ENCODE data around the gene SAMD4A.
"Not testable (repeated sequence)": the region's sequence is repeated elsewhere in the genome, so short reads cannot be mapped to it uniquely, and the experiment has no call there.

The SAMD4A gene

GRCh38 chr14:54796961-54797360, 230.0 kb downstream of the SAMD4A start:
- H3K27ac ChIP-seq = no peak overlapping the region
- H3K4me1 ChIP-seq (ENCODE audit: control insufficient read depth in 1 of 2, insufficient read depth in 1 of 2, low read depth in 1 of 2, low read length in 1 of 2) = no peaks in the 10 kb centered on the region
- TF ChIP-seq CTCF (IDR thresholded peaks at IDR 0.05) = no peak

DNA sequence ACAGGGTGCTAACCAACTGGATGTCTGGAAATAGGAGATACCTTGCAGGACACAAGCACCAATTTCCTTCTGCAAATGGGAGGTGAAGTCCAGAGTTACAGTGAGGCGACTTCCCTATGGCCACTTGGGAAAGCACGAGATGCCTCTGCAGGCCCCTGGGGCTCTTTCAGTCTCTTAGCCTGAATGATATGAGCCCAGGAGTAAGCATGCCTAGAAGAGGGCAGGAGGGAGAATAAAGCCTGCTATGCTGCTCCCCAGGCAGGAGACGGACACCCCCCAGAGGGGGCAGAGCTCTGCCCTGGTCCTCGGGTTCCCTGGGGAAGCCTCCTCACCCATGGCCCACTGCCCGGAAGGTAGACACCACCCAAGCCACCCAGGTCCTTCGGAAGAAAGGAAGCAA, 230.6 kb downstream of the SAMD4A start:
- H3K36me3 ChIP-seq = no peaks in the 10 kb centered on the region
- H3K27me3 ChIP-seq = no peaks in the 10 kb centered on the region
- H3K4me1 ChIP-seq (ENCODE audit: control insufficient read depth in 1 of 2, insufficient read depth in 1 of 2, low read depth in 1 of 2, low read length in 1 of 2) = no peaks in the 10 kb centered on the region
- TF ChIP-seq CTCF (IDR thresholded peaks at IDR 0.05) = no peak
- no peaks in the 10 kb centered on the region for H3K9me3 ChIP-seq
- H3K4me3 ChIP-seq (ENCODE audit: low read depth in 1 of 2, low read length in 1 of 2) = no peak overlapping the region
- H3K27ac ChIP-seq = no peak overlapping the region

More at GRCh38 chr14:54796961-54797360, 230.0 kb downstream of the SAMD4A start:
- H3K4me3 ChIP-seq (ENCODE audit: low read depth in 1 of 2, low read length in 1 of 2) = no peak overlapping the region
- no peaks in the 10 kb centered on the region for H3K27me3 ChIP-seq
- no peaks in the 10 kb centered on the region for H3K9me3 ChIP-seq
- no peaks in the 10 kb centered on the region for H3K36me3 ChIP-seq

DNA sequence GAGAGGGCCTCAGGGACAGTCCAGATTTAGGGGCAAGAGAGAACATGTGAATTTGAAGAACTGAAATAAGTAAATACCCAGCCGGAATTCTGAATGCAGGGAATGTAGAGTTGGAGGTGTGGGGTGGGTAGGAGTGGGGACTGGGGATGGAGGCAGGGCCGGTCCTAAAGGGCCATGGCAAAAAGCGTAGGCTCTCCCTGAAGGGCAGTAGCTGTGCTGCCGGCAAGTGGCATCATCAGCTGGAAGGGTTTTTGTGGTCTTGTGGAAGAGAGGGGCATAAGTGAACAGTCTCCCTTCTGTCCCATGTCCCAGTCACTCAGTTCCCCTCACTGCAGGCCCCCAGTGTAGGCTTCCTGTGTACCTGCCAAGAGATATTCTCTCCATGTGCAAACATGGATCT, 231.1 kb downstream of the SAMD4A start:
- Histone ChIP-seq H3K4me1 (ENCODE audit: control insufficient read depth in 1 of 2, insufficient read depth in 1 of 2, low read depth in 1 of 2, low read length in 1 of 2) (no peaks in the 10 kb centered on the region), H3K27ac (no peak overlapping the region), H3K4me3 (ENCODE audit: low read depth in 1 of 2, low read length in 1 of 2) (no peak overlapping the region), H3K36me3 (no peaks in the 10 kb centered on the region), H3K9me3 (no peaks in the 10 kb centered on the region), H3K27me3 (no peaks in the 10 kb centered on the region)
- no peak for TF ChIP-seq CTCF (IDR thresholded peaks at IDR 0.05)

DNA sequence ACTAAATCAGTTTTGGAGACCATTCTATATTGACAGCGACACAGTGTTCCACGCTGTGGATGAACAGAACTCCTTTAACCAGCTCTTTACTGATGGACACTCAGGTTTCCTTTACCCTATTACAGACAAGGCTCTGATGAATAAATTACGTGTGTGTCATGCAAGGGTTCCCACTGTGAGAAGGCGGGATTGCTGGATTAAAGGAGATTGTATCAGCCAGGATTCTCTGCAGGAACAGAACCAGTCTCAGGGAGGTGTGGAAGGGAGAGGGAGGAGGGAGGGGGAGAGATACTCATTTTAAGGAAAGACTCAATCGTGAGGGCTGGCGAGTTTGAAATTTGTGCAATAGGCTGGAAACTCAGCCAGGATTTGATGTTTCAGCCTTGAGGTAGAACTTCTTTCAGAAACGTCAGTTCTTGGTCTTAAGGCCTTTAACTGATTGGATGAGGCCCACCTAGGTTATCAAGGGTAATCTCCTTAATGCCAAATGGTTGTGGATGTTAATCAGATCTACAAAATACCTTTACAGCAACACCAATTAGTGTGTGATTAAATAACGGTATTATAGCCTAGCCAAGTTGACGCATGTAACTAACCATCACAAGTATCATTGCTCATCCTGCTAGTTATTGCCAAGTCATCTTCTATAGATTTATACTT, 231.7 kb downstream of the SAMD4A start:
- Histone ChIP-seq H3K4me3 (ENCODE audit: low read depth in 1 of 2, low read length in 1 of 2) (no peak overlapping the region), H3K4me1 (ENCODE audit: control insufficient read depth in 1 of 2, insufficient read depth in 1 of 2, low read depth in 1 of 2, low read length in 1 of 2) (no peaks in the 10 kb centered on the region), H3K36me3 (no peaks in the 10 kb centered on the region), H3K9me3 (no peaks in the 10 kb centered on the region), H3K27me3 (no peaks in the 10 kb centered on the region), H3K27ac (no peak overlapping the region)
- TF ChIP-seq CTCF (IDR thresholded peaks at IDR 0.05) = no peak

- not testable (repeated sequence) for H3K4me1 ChIP-seq (ENCODE audit: control insufficient read depth in 1 of 2, insufficient read depth in 1 of 2, low read depth in 1 of 2, low read length in 1 of 2); H3K27me3 ChIP-seq; H3K36me3 ChIP-seq; H3K4me3 ChIP-seq (ENCODE audit: low read depth in 1 of 2, low read length in 1 of 2); H3K27ac ChIP-seq; H3K9me3 ChIP-seq
These were observed 234.6 kb downstream of the SAMD4A start for GRCh38 chr14:54801482-54801881.

GRCh38 chr14:54803396-54803795, 236.5 kb downstream of the SAMD4A start:
- H3K4me3 ChIP-seq (ENCODE audit: low read depth in 1 of 2, low read length in 1 of 2) = no peak overlapping the region
- no peak overlapping the region for H3K27ac ChIP-seq
- peaks cover 6% of the 10 kb centered on the region for H3K27me3 ChIP-seq
- no peaks in the 10 kb centered on the region for H3K9me3 ChIP-seq
- H3K36me3 ChIP-seq = no peaks in the 10 kb centered on the region
- H3K4me1 ChIP-seq (ENCODE audit: control insufficient read depth in 1 of 2, insufficient read depth in 1 of 2, low read depth in 1 of 2, low read length in 1 of 2) = no peaks in the 10 kb centered on the region
- TF ChIP-seq CTCF (IDR thresholded peaks at IDR 0.05) = no peak
